Small intestine (tissue), 16 donors: ENCODE measurements around the gene LDOC1. TPM values are rescaled to one million over a fixed set of nuclear protein-coding genes. Genes with fewer than 3 reads are reported as not detected.
"Not testable (repeated sequence)": the region's sequence is repeated elsewhere in the genome, so short reads cannot be mapped to it uniquely, and the experiment has no call there.

Experiments used
- DNase-seq, 2 donors: peaks; one replicate each; pipeline versions ENCODE4 v3.0.0 to v3.0.0-alpha.2; 2013
- FAIRE-seq: peaks from 2 replicates; lab custom pipeline; 2012; peaks lifted over from hg19 to GRCh38; lab: Jason Lieb, UNC
- H3K27ac ChIP-seq, 3 donors: one replicate each; pipeline ENCODE4 v1.5.1; 2013; ENCODE audit warnings: low read length in 2 of 3, mild to moderate bottlenecking in 2 of 3, control low read depth in 1 of 3, inconsistent platforms in 1 of 3, low read depth in 1 of 3, moderate library complexity in 1 of 3
- H3K27me3 ChIP-seq, 3 donors: one replicate each; pipeline ENCODE4 v1.6.1; 2013; ENCODE audit warnings: low read length in 3 of 3, inconsistent platforms in 1 of 3; ENCODE audit not compliant: control insufficient read depth in 3 of 3, insufficient read depth in 3 of 3
- H3K36me3 ChIP-seq, 3 donors: one replicate each; pipeline ENCODE4 v1.6.1; 2013; ENCODE audit warnings: low read length in 3 of 3, inconsistent platforms in 1 of 3, low read depth in 1 of 3, mild to moderate bottlenecking in 1 of 3, moderate library complexity in 1 of 3; ENCODE audit not compliant: control insufficient read depth in 3 of 3, insufficient read depth in 2 of 3
- H3K4me1 ChIP-seq, 3 donors: one replicate each; pipeline ENCODE4 v1.6.1; 2013; ENCODE audit warnings: low read length in 2 of 3, inconsistent platforms in 1 of 3, low read depth in 1 of 3, mild to moderate bottlenecking in 1 of 3, moderate library complexity in 1 of 3; ENCODE audit not compliant: control insufficient read depth in 3 of 3, insufficient read depth in 2 of 3
- H3K4me3 ChIP-seq, 3 donors: one replicate each; pipeline ENCODE4 v1.5.1; 2013; ENCODE audit warnings: low read length in 3 of 3, control low read depth in 1 of 3, inconsistent platforms in 1 of 3, low read depth in 1 of 3, mild to moderate bottlenecking in 1 of 3, moderate library complexity in 1 of 3
- H3K9me3 ChIP-seq, 2 donors: one replicate each; pipeline ENCODE4 v1.6.1; 2013; ENCODE audit warnings: low read depth in 1 of 2, low read length in 1 of 2; ENCODE audit not compliant: control insufficient read depth in 2 of 2, insufficient read depth in 1 of 2
- WGBS, 3 donors: extraction: QIAGEN DNeasy Blood & Tissue Kit; methylation state at CpG; one replicate each; pipeline ENCODE4 v1.1.7; 2013; 5-methylcytosine and 5-hydroxymethylcytosine counted together
- long read RNA-seq, 10 donors: transcript quantifications; one replicate each; lab custom pipeline, GENCODE V29; 2026
- polyA plus RNA-seq, 4 donors: library from polyadenylated mRNA; stranded (reverse) in 3 of 4; unstranded in 1 of 4; fragments of 200-250 nt in 3 of 4; fragments of 120-200 nt in 1 of 4; gene quantifications; one replicate each; pipeline versions ENCODE4 v1.2.1 to v1.2.3, GENCODE V29; 2013
- donor health status: healthy with polysubstance abuse.
- donor health status: control.
- donor health status: control.
- donor health status: Bipolar disorder and iron deficiency.
- donor health status: healthy.

The LDOC1 gene
- polyA plus RNA-seq, result 10 to 100 TPM in 1 of 4 donors, 1 to 10 TPM in 2, not detected in 1; 1.9 to 24.3 (median 9.0) TPM
- long read RNA-seq, donor 1, transcript LDOC1-201 (1 exons, 1,381 nt), result major isoform, 31 of 32 reads
- long read RNA-seq, donor 1, partial matches to known transcripts, result 0 of 32 reads
- long read RNA-seq, donor 1, other reads (novel, unspliced or antisense), result 0 of 32 reads
- long read RNA-seq, donor 2, transcript LDOC1-201 (1 exons, 1,381 nt), result major isoform, 12 of 12 reads
- long read RNA-seq, donor 2, partial matches to known transcripts, result 0 of 12 reads
- long read RNA-seq, donor 2, other reads (novel, unspliced or antisense), result 0 of 12 reads
- long read RNA-seq, donor 3, transcript LDOC1-201 (1 exons, 1,381 nt), result major isoform, 37 of 37 reads
- long read RNA-seq, donor 3, partial matches to known transcripts, result 0 of 37 reads
- long read RNA-seq, donor 3, other reads (novel, unspliced or antisense), result 0 of 37 reads
- long read RNA-seq, donor 4, partial matches to known transcripts, result 0 of 1 reads
- long read RNA-seq, donor 4, other reads (novel, unspliced or antisense), result 0 of 1 reads
- long read RNA-seq, donor 5, partial matches to known transcripts, result 0 of 4 reads
- long read RNA-seq, donor 5, other reads (novel, unspliced or antisense), result 0 of 4 reads
- long read RNA-seq, donor 6, transcript LDOC1-201 (1 exons, 1,381 nt), result major isoform, 12 of 13 reads
- long read RNA-seq, donor 6, partial matches to known transcripts, result 0 of 13 reads
- long read RNA-seq, donor 6, other reads (novel, unspliced or antisense), result 0 of 13 reads
- long read RNA-seq, donor 7, transcript LDOC1-201 (1 exons, 1,381 nt), result major isoform, 22 of 22 reads
- long read RNA-seq, donor 7, partial matches to known transcripts, result 0 of 22 reads
- long read RNA-seq, donor 7, other reads (novel, unspliced or antisense), result 0 of 22 reads
- long read RNA-seq, donor 8, transcript LDOC1-201 (1 exons, 1,381 nt), result major isoform, 8 of 8 reads
- long read RNA-seq, donor 8, partial matches to known transcripts, result 0 of 8 reads
- long read RNA-seq, donor 8, other reads (novel, unspliced or antisense), result 0 of 8 reads
- long read RNA-seq, donor 9, transcript LDOC1-201 (1 exons, 1,381 nt), result major isoform, 9 of 9 reads
- long read RNA-seq, donor 9, partial matches to known transcripts, result 0 of 9 reads
- long read RNA-seq, donor 9, other reads (novel, unspliced or antisense), result 0 of 9 reads
- long read RNA-seq, donor 10, transcript LDOC1-201 (1 exons, 1,381 nt), result major isoform, 54 of 55 reads
- long read RNA-seq, donor 10, partial matches to known transcripts, result 0 of 55 reads
- long read RNA-seq, donor 10, other reads (novel, unspliced or antisense), result 0 of 55 reads

GRCh38 chrX:141176586-141177451, at the start of gene LDOC1:
Gene LDOC1, minus strand, starts transcription at chrX:141177129. Its CDS starts 108 bp downstream, at chrX:141177021.
- WGBS, 3 donors, result 3 to 41% (median 21%) methylated on average over 53 to 83 of the region's 83 CpGs
- no peak within 1 kb of the TSS for H3K27ac ChIP-seq
- H3K27me3 ChIP-seq, result peaks cover 0 to 1% (median 0%) of the 10 kb centered on the region in 3 donors
- no peaks in the 10 kb centered on the region for H3K9me3 ChIP-seq
- no peak for FAIRE-seq
- DNase-seq, result peak in 1 of 2 donors; percentile 80
- H3K36me3 ChIP-seq, result no peaks in the 10 kb centered on the region
- peak within 1 kb of the TSS; percentile 15 to 67 (median 23) for H3K4me3 ChIP-seq
- no peaks in the 10 kb centered on the region for H3K4me1 ChIP-seq

GRCh38 chrX:141221611-141222010, 44.7 kb upstream of the LDOC1 start:
- no peaks in the 10 kb centered on the region for H3K4me1 ChIP-seq
- no peaks in the 10 kb centered on the region for H3K27me3 ChIP-seq
- FAIRE-seq, result no peak
- H3K9me3 ChIP-seq, result no peaks in the 10 kb centered on the region
- H3K4me3 ChIP-seq, result no peak overlapping the region
- no peak for DNase-seq
- H3K27ac ChIP-seq, result no peak overlapping the region
- 69 to 93% (median 83%) methylated on average over 2 of the region's 2 CpGs for WGBS, 3 donors
- no peaks in the 10 kb centered on the region for H3K36me3 ChIP-seq

- Histone ChIP-seq H3K36me3 (no peaks in the 10 kb centered on the region), H3K4me1 (no peaks in the 10 kb centered on the region), H3K4me3 (no peak overlapping the region), H3K27me3 (no peaks in the 10 kb centered on the region), H3K27ac (no peak overlapping the region), H3K9me3 (no peaks in the 10 kb centered on the region)
- FAIRE-seq (no peak), DNase-seq (no peak)
- 49 to 65% (median 59%) methylated on average over 3 of the region's 3 CpGs for WGBS, 3 donors
These were observed 43.5 kb upstream of the LDOC1 start for GRCh38 chrX:141220342-141221008.

- no peaks in the 10 kb centered on the region for H3K36me3 ChIP-seq
- H3K4me1 ChIP-seq, result no peaks in the 10 kb centered on the region
- DNase-seq (no peak), FAIRE-seq (no peak)
- WGBS, 3 donors, result 68 to 88% (median 79%) methylated on average over 1 of the region's 1 CpG
- H3K9me3 ChIP-seq, result no peaks in the 10 kb centered on the region
- no peak overlapping the region for H3K27ac ChIP-seq
- H3K27me3 ChIP-seq, result no peaks in the 10 kb centered on the region
- H3K4me3 ChIP-seq, result no peak overlapping the region
These were observed 37.3 kb upstream of the LDOC1 start for GRCh38 chrX:141214196-141214595.

GRCh38 chrX:141201962-141202361, 25.0 kb upstream of the LDOC1 start:
- no peaks in the 10 kb centered on the region for H3K36me3 ChIP-seq
- no peaks in the 10 kb centered on the region for H3K27me3 ChIP-seq
- FAIRE-seq (no peak), DNase-seq (no peak)
- 88 to 95% (median 94%) methylated on average over 3 of the region's 3 CpGs for WGBS, 3 donors
- H3K4me1 ChIP-seq, result no peaks in the 10 kb centered on the region
- H3K4me3 ChIP-seq, result no peak overlapping the region
- no peaks in the 10 kb centered on the region for H3K9me3 ChIP-seq
- H3K27ac ChIP-seq, result no peak overlapping the region

- not testable (repeated sequence) for H3K4me3 ChIP-seq, FAIRE-seq, H3K36me3 ChIP-seq, H3K27ac ChIP-seq, DNase-seq, H3K27me3 ChIP-seq, H3K4me1 ChIP-seq, H3K9me3 ChIP-seq
- 91 to 98% (median 97%) methylated on average over 7 to 24 of the region's 24 CpGs for WGBS, 3 donors
These were observed 11.6 kb upstream of the LDOC1 start for GRCh38 chrX:141188573-141188972.

GRCh38 chrX:141185366-141185765, 8.4 kb upstream of the LDOC1 start:
- Histone ChIP-seq H3K4me1 (no peaks in the 10 kb centered on the region), H3K27me3 (no peaks in the 10 kb centered on the region), H3K9me3 (no peaks in the 10 kb centered on the region), H3K36me3 (no peaks in the 10 kb centered on the region), H3K27ac (no peak overlapping the region), H3K4me3 (no peak overlapping the region)
- DNase-seq, result no peak
- no peak for FAIRE-seq
- 80 to 92% (median 85%) methylated on average over 5 of the region's 5 CpGs for WGBS, 3 donors
